Activated effector memory CD4-positive, alpha-beta T cell treated with Interleukin-2 at 50 U/mL for 16 hours (primary cell): ENCODE measurements around the gene BABAM2.

Experiments used
- DNase-seq: peaks from one replicate; pipeline ENCODE4 v3.0.0-alpha.2; 2020

Gene BABAM2

DNA sequence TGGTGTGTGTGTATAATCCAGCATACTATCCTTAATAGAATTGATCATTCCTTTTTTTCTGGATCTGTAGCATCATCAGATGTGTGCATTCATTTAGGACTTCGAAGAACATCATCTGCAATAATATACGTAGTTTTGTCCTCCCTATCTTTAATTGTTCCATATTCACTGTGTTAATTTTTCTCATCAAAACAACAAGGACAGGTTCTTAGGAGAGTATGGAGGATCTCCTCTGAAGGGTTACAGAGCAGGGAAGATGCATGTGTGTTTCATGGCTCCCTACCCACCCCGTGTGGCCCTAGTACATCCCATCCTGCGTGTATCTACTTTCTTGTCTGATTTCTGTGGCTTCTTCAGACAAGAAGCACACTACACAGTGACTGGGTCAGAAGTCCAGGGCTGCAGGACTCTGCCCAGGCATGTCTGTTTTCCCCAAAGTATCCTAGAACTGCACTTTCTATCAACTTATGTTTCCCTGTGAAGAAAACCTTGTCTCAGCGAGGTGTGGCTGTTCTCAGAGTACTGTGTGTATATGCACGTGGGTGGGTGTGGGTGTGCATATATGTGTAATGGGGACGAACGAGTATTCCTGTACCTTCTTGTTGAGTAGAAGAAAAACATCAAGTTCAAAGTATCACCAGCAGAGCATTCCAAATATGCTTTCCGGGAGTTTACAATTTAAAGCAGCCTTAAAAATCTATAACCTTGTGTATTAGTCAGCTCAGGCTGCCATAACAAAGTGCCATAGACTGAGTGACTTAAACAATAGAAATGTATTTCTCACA is 281.8 kb downstream of the BABAM2 start:
- no peak for DNase-seq

DNA sequence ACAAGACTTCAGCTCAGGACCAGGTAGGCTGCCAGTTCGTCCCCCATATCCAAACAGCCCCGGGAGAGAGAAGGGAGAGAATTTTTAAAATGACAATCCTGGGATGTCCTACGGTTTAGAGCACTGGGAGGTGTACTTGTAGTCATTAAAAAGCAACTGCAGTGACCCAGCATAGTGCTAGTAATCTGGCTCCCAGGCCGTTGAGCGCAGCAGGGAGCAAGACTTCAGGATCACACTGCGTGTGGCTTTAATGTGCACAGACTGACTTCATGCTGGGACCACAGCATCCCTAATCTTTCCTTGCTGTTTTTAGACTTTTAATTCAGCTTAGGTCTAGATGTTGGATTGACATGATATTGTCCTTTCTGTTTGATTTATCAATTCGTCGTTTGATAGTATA is 282.8 kb downstream of the BABAM2 start:
- DNase-seq: no peak

DNA sequence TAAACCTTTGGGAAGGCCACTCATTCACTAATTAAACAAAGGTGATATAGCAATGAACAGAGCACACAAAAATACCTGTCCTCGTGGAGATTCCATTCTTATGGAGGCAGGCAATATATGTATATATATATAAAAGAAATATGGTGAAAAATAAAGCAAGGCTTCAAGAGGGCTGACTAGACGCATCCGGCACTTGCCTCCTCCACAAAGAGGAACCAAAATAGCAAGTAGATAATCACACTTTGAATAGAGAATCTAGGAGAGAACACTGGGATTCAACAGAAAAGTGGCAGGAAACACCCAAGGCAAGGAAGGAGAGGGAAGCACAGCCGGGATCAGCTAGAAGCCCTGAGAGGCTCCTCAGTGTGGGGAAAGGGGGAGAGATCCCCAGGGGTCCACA is 283.7 kb downstream of the BABAM2 start:
- DNase-seq: no peak

DNA sequence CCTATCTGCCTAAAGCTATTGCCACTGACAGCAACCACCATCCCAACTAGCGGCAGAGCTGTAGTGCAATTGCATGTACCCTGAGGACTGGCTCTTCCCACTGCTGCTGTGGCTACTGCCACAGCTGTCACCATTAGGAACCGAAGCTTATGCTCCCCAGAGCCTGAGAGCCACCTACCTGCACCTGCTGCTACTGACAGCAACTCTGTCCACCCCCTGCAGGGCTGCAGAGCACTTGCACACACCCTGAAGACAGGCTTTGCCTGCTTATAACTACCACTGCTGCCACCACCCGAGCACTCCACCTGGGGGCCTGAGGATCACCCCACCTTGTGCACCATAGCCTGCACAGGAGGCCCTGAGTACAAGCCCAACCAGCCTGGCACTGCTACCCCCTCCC is 284.5 kb downstream of the BABAM2 start:
- DNase-seq: no peak

DNA sequence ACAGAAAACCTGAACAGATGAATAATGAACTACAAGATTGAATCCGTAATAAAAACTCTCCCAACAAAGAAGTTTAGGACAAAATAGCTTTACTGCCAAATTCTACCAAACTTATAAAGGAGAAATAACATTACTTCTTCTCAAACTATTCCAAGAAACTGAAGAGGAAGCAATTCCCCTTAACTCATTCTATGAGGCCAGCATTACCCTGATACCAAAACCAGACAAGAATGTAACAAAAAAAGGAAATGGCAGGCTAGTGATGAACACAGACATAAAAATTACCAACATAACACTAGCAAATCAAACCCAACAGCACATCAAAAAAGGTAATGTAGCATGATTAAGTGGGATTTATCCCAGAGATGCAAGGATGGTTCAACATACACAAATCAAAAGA is 288.4 kb downstream of the BABAM2 start:
- DNase-seq: no peak

DNA sequence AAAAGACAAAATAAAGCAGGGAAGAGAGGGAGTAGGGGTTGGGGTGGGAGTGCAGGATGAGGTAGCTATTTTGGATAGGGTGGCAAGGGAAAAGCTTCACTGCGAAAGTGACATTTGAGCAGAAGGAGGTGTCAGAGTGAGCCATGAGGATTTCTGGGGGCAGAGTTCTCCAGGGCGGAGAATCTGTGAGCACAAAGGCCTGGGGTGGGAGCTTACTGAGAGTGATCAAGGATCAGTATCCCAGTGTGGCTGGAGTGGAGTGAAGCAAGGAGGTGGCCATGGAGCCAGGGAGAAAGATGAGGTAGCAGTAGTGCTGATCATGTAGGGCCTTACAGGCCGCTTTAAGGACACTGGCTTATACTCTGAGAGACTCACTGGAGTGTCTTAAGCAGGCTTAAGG is 291.3 kb downstream of the BABAM2 start:
- no peak for DNase-seq

- DNase-seq: no peak
These were observed 291.8 kb downstream of the BABAM2 start for GRCh38 chr2:28182348-28182747.

GRCh38 chr2:28185153-28185552 is 294.6 kb downstream of the BABAM2 start:
- no peak for DNase-seq

- no peak for DNase-seq
These were observed 295.4 kb downstream of the BABAM2 start for GRCh38 chr2:28185891-28186290.

DNA sequence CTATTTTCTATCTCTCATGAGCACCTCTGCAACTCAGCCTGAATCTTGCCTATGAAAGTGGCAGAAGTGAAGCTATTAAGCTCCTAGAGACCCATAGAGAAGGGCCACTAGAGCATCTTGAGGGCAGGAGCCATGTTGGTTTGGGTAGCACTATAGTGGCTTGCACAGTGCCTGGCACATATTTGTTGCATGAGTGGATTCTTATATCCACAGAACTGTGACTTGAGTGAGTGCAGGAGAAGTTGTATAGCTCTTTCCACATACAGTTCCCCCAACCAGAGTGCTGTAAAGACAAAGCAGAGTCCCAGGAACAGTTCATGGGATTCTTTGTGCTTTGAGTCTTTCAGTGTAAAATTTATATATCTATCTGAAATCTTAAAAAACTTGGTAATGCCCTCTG is 296.7 kb downstream of the BABAM2 start:
- DNase-seq: no peak

- DNase-seq: no peak
These were observed 297.9 kb downstream of the BABAM2 start for GRCh38 chr2:28188436-28188835.

DNA sequence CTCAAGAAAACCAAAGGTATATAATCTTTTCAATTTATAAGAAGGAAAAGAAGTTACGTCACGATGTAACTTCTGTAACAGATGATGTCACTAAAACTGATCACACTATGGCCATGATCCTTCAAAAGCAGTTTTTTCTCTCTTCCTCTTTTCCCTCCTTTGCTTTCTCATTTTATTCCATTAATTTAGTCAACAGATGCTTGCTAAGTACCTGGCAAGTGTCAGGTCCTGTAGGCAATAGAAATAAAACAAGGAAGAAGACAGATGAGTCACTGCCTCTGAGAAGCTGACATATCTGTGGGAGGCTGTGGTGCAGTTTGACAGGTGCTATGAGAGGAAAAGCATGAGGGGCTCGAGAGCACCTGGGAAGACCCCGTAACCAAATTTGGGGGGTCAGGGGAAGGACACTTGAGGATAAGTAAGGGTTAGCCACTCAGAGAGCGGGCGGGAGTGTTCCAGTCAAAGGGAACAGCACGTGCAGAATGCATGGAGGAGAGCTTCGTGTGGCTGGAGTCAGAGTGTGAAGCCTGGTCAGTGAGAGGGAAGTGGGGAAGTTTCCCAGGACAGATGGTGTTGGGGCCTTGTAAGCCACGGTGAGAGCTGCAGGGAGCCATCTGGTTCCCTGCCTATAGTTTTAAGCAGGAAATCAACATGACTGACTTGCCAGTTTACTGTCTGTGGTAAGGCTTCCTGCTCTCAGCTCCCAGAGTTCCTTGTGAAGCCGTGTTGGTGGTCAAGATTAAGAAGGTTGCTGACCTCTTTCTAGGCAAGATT is 303.3 kb downstream of the BABAM2 start:
- no peak for DNase-seq

GRCh38 chr2:28199995-28200679 is 309.6 kb downstream of the BABAM2 start:
- no peak for DNase-seq

- no peak for DNase-seq
These were observed 311.2 kb downstream of the BABAM2 start for GRCh38 chr2:28201671-28202180.

GRCh38 chr2:28202719-28203118 is 312.2 kb downstream of the BABAM2 start:
- DNase-seq: no peak

DNA sequence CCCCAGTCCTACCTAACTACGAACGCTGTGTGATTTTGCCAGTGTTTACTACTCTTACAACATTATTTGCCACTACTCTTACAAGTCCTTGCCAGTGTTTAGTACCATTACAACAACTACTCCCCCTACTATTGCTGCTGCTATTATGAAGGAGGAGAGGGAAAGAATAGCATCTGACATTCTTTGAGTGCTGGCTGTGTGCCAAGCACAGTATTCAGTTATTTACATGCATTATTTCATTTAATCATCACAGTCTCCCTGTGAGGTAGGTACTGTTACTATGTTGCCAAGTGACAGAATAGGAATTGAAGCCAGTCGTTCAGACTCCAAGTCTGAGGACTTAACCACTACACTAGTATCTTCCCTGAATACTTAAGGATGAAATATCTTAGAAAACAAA is 316.2 kb downstream of the BABAM2 start:
- DNase-seq: no peak

- no peak for DNase-seq
These were observed 318.7 kb downstream of the BABAM2 start for GRCh38 chr2:28209261-28209691.

DNA sequence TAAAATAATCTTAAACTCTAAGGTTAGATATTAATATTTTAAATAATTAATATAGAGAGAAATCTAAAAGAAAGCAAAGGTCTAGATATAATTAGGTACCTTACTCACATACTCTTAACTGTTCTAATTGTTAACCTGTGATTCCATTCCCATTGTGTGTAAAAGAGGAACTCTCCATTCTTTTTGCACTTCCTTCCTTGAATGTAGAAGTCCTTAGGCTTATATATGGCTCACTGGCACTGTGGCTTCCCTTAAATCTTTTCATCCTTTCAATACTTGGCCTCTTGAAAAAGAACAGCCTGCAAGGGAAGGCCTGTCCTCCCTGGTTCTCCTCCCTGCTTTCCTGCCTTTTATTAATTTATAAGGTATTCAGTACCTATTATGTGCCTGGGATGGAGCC is 319.3 kb downstream of the BABAM2 start:
- no peak for DNase-seq

DNA sequence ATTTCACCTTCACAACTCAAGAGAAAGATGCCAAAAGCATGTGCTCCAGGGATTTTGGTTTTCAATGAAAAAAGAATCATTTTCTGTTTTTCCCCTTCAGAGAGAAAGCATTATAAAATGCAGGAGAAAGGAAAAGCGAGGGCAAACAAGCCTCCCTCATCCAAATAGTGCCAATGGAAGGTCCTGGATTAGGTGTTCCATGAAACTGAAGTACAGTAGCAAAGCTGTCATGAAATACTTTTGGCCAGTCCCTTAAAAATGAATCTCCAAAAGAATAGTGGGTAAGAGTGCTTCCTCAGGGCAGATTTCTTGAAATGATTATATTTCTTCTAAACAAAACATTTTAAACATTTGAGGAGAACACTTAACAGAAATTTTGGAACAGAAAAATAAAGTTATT is 320.0 kb downstream of the BABAM2 start:
- no peak for DNase-seq

DNA sequence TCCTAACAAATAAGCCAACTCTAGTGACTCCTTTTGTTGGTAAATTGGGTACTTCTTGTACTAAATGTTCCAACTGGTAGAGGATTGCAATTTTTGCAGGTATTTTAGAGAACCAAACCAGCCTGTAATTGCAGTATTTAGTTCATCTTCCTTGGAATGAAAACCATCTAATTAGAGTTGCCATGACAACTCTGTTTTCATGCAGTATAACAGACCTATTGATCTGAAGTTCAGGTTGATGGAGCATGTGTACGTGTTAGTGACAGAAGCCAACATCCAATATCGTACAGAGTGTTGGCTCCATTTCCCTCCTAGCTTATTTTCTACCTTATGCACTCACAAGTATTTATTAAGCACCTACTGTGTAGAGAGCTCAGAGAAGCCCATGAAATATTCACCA is 325.8 kb downstream of the BABAM2 start:
- no peak for DNase-seq

- DNase-seq: no peak
These were observed 326.7 kb downstream of the BABAM2 start for GRCh38 chr2:28217042-28217740.

- DNase-seq: no peak
These were observed 328.6 kb downstream of the BABAM2 start for GRCh38 chr2:28219138-28219537.
